Activated T-helper 1 cell treated with anti-CD3 and anti-CD28 coated beads, Interleukin-2, amount 50 U/mL, for 16 hours (primary cell): ENCODE results near the gene ATP6V0C.

ENCODE experiments used
- DNase-seq, 2 donors: peaks; one replicate each; pipeline ENCODE4 v3.0.0-alpha.2; 2020; ENCODE audit warnings: low read depth in 1 of 2, low spot score in 1 of 2

ATP6V0C gene

GRCh38 chr16:2490190-2491105 is 23.3 kb upstream of the ATP6V0C start:
- DNase-seq, result no peak

- DNase-seq, result no peak
These were observed 21.5 kb upstream of the ATP6V0C start for GRCh38 chr16:2492292-2492691.

- DNase-seq, result no peak
These were observed 20.1 kb upstream of the ATP6V0C start for GRCh38 chr16:2493605-2494004.

- no peak for DNase-seq
These were observed 19.1 kb upstream of the ATP6V0C start for GRCh38 chr16:2494616-2495015.

GRCh38 chr16:2495041-2495440 is 18.7 kb upstream of the ATP6V0C start:
- no peak for DNase-seq

- no peak for DNase-seq
These were observed 17.3 kb upstream of the ATP6V0C start for GRCh38 chr16:2496223-2497115.

- DNase-seq, result no peak
These were observed 16.6 kb upstream of the ATP6V0C start for GRCh38 chr16:2497116-2497630.

GRCh38 chr16:2497695-2498484 is 15.9 kb upstream of the ATP6V0C start:
- no peak for DNase-seq

- DNase-seq, result no peak
These were observed 15.1 kb upstream of the ATP6V0C start for GRCh38 chr16:2498531-2499253.

- no peak for DNase-seq
These were observed 14.3 kb upstream of the ATP6V0C start for GRCh38 chr16:2499454-2499853.

GRCh38 chr16:2499890-2500429 is 13.8 kb upstream of the ATP6V0C start:
- no peak for DNase-seq

GRCh38 chr16:2500430-2500917 is 13.3 kb upstream of the ATP6V0C start:
- no peak for DNase-seq

- peak; percentile 63 to 70 for DNase-seq
These were observed 12.6 kb upstream of the ATP6V0C start for GRCh38 chr16:2500918-2501750.

- DNase-seq, result no peak
These were observed 11.5 kb upstream of the ATP6V0C start for GRCh38 chr16:2501946-2502895.

- no peak for DNase-seq
These were observed 8.1 kb upstream of the ATP6V0C start for GRCh38 chr16:2505695-2506094.

GRCh38 chr16:2507052-2507659 is 6.6 kb upstream of the ATP6V0C start:
- DNase-seq, result no peak

- DNase-seq, result no peak
These were observed 6.1 kb upstream of the ATP6V0C start for GRCh38 chr16:2507665-2508064.
